ENCODE results near the gene COL6A1.

COL6A1 gene

GRCh38 chr21:46021398-46021797, 39.8 kb downstream of the COL6A1 start:
- H3K27ac Mint-ChIP-seq: no peak overlapping the region
- DNase-seq: peak; percentile 23
- H3K9me3 Mint-ChIP-seq: no peaks in the 10 kb centered on the region
- no peak overlapping the region for H3K4me3 Mint-ChIP-seq
- H3K36me3 Mint-ChIP-seq (ENCODE audit: low read depth): no peaks in the 10 kb centered on the region
- peaks cover 60% of the 10 kb centered on the region for H3K27me3 Mint-ChIP-seq
- H3K4me1 Mint-ChIP-seq (ENCODE audit: low read depth): peaks cover 6% of the 10 kb centered on the region

DNA sequence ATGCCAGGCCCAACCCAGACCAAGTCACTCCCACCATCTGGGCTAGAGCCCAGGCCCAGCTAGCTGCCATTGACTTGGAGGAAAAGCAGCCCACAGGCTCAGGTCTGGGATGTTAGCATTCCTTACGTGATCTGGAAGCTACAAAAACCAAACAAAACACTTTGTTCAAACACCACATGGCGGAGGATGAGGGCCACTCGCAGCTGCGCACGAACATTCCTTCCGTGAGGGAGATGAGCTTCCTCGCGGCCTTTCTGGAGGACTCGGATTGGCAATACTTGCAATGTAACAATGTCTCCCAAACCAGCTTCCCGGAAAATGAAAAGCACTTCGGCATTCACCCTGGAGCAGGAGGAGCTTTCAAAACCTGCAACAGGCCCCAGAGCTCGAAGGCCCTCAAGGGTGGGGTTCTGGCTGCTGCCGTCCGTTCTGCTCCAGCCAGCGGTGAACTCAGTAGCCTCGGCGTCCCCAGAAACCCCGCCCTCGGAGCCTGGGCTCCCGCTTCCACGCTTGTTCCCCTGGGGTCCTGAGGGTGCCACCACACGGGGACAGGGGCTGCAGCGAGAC, 40.5 kb downstream of the COL6A1 start:
- peak; percentile 18 for DNase-seq
- H3K27me3 Mint-ChIP-seq: peaks cover 53% of the 10 kb centered on the region
- H3K4me3 Mint-ChIP-seq: no peak overlapping the region
- no peak overlapping the region for H3K27ac Mint-ChIP-seq
- H3K4me1 Mint-ChIP-seq (ENCODE audit: low read depth): peaks cover 6% of the 10 kb centered on the region
- no peaks in the 10 kb centered on the region for H3K9me3 Mint-ChIP-seq
- no peaks in the 10 kb centered on the region for H3K36me3 Mint-ChIP-seq (ENCODE audit: low read depth)

DNA sequence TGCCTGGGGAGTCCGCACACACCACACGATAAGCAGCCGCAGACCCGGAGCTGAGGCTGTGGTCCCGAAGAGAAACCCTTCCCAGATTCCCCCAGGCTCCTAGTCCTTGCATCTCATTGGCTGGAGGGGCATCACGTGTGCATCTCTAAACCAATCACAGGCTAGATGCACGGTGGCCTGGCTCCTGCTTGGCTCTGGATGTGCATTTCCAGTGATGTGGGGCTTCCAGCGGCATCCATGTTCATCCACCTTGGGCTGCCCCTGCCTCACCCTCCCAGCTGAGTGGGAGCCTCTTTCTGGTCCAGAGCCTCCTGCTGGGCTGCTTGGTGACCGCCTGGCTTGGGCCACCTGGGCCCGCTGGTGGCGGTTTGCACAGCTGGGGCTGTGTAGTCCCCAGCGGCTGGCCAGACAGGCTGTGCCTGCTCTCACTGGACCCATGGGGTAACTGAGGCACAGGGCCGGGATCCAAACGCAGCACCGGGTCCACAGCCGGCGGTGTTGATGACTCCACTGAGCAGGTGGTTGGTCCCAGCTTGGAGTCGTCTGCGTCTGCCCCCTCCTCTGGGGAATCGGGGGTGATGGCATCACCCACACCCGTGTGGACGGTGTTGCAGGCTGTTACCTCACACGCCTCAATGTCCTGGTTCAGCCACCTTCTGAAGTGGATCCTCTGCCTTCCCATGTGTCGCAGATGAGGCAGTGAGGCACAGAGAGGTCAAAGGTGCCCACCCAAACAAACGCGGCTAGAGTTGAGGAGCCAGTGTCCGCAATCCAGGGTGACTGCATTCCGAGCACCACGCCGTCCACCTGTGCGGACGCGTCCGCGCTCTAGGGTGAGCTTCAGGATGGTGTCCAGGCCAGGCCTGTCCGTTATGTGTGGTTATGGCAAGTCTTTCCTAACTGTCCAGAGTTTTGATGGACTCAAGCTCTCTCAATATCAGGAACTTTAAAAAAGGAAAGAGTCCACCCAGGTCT, 41.3 kb downstream of the COL6A1 start:
- Mint-ChIP-seq H3K27ac (no peak overlapping the region), H3K9me3 (no peaks in the 10 kb centered on the region), H3K27me3 (peaks cover 46% of the 10 kb centered on the region), H3K4me3 (no peak overlapping the region), H3K4me1 (ENCODE audit: low read depth) (peaks cover 6% of the 10 kb centered on the region), H3K36me3 (ENCODE audit: low read depth) (no peaks in the 10 kb centered on the region)
- peak; percentile 6 for DNase-seq

- H3K36me3 Mint-ChIP-seq (ENCODE audit: low read depth): no peaks in the 10 kb centered on the region
- H3K27ac Mint-ChIP-seq: no peak overlapping the region
- H3K27me3 Mint-ChIP-seq: peaks cover 38% of the 10 kb centered on the region
- peaks cover 6% of the 10 kb centered on the region for H3K4me1 Mint-ChIP-seq (ENCODE audit: low read depth)
- no peak for DNase-seq
- H3K9me3 Mint-ChIP-seq: no peaks in the 10 kb centered on the region
- H3K4me3 Mint-ChIP-seq: no peak overlapping the region
Observed at GRCh38 chr21:46023555-46023954, 42.0 kb downstream of the COL6A1 start.

DNA sequence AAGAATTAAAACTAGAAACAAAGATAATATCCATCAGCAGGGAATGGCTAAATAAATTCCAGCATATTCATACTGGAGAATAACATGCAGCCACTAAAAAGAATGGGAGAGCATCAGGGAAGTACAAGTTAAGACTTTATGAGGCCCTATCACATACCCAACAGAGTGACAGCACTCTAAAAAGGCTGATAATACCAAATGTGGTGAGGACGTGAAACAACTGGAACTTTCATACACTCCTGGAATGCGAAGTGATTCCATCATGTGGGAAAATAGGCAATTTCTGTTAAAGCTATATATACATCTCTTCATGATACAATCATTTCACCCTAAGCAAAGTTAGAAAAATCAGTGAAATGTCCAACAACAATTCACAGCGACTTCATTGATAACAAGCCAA, 42.6 kb downstream of the COL6A1 start:
- peaks cover 37% of the 10 kb centered on the region for H3K27me3 Mint-ChIP-seq
- H3K4me3 Mint-ChIP-seq: no peak overlapping the region
- DNase-seq: no peak
- no peaks in the 10 kb centered on the region for H3K36me3 Mint-ChIP-seq (ENCODE audit: low read depth)
- no peak overlapping the region for H3K27ac Mint-ChIP-seq
- H3K4me1 Mint-ChIP-seq (ENCODE audit: low read depth): peaks cover 6% of the 10 kb centered on the region
- peaks cover 5% of the 10 kb centered on the region for H3K9me3 Mint-ChIP-seq

- Mint-ChIP-seq H3K4me3 (no peak overlapping the region), H3K27me3 (peaks cover 28% of the 10 kb centered on the region), H3K9me3 (peaks cover 16% of the 10 kb centered on the region), H3K36me3 (ENCODE audit: low read depth) (no peaks in the 10 kb centered on the region), H3K27ac (no peak overlapping the region), H3K4me1 (ENCODE audit: low read depth) (peaks cover 6% of the 10 kb centered on the region)
- no peak for DNase-seq
Observed at GRCh38 chr21:46025113-46025770, 43.7 kb downstream of the COL6A1 start.

GRCh38 chr21:46027851-46028493, 46.4 kb downstream of the COL6A1 start:
- Mint-ChIP-seq H3K27me3 (peaks cover 17% of the 10 kb centered on the region), H3K36me3 (ENCODE audit: low read depth) (no peaks in the 10 kb centered on the region), H3K27ac (no peak overlapping the region), H3K4me3 (no peak overlapping the region), H3K9me3 (peaks cover 19% of the 10 kb centered on the region), H3K4me1 (ENCODE audit: low read depth) (peaks cover 6% of the 10 kb centered on the region)
- DNase-seq: no peak

GRCh38 chr21:46028573-46029091, 47.1 kb downstream of the COL6A1 start:
- Mint-ChIP-seq H3K9me3 (peaks cover 19% of the 10 kb centered on the region), H3K27me3 (peaks cover 12% of the 10 kb centered on the region), H3K4me1 (ENCODE audit: low read depth) (peaks cover 6% of the 10 kb centered on the region), H3K27ac (no peak overlapping the region), H3K4me3 (no peak overlapping the region), H3K36me3 (ENCODE audit: low read depth) (no peaks in the 10 kb centered on the region)
- DNase-seq: no peak

- H3K27me3 Mint-ChIP-seq: peaks cover 6% of the 10 kb centered on the region
- H3K27ac Mint-ChIP-seq: no peak overlapping the region
- no peaks in the 10 kb centered on the region for H3K36me3 Mint-ChIP-seq (ENCODE audit: low read depth)
Observed at GRCh38 chr21:46029186-46029924, 47.8 kb downstream of the COL6A1 start.

DNA sequence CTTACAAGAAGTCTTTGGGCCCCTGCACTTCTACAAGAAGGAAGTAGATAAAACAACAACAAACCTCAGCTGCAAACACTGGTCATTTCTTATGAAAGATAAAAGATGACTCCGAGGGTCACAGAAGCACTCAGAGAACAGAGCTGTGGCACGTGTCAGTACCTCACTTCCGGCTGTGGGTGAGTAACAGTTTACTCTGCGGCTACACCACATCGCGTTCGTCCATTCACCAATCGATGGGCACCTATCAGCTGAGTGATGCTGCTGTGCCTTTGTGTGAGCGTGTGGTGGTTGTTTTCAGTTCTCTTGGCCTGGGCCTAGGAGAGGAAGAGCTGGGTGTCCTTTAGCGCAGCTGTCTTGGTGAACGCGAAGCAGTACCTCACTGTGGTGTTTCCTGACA, 49.9 kb downstream of the COL6A1 start:
- no peaks in the 10 kb centered on the region for H3K36me3 Mint-ChIP-seq (ENCODE audit: low read depth)
- H3K4me1 Mint-ChIP-seq (ENCODE audit: low read depth): no peaks in the 10 kb centered on the region
- no peak overlapping the region for H3K4me3 Mint-ChIP-seq
- peaks cover 3% of the 10 kb centered on the region for H3K27me3 Mint-ChIP-seq
- no peak overlapping the region for H3K27ac Mint-ChIP-seq
- peaks cover 19% of the 10 kb centered on the region for H3K9me3 Mint-ChIP-seq
- DNase-seq: no peak

More at GRCh38 chr21:46029186-46029924, 47.8 kb downstream of the COL6A1 start:
- DNase-seq: no peak
- peaks cover 6% of the 10 kb centered on the region for H3K4me1 Mint-ChIP-seq (ENCODE audit: low read depth)
- H3K9me3 Mint-ChIP-seq: peaks cover 19% of the 10 kb centered on the region
- no peak overlapping the region for H3K4me3 Mint-ChIP-seq

GRCh38 chr21:46032100-46032499, 50.5 kb downstream of the COL6A1 start:
- Mint-ChIP-seq H3K4me3 (no peak overlapping the region), H3K27ac (no peak overlapping the region), H3K27me3 (peaks cover 3% of the 10 kb centered on the region)

DNA sequence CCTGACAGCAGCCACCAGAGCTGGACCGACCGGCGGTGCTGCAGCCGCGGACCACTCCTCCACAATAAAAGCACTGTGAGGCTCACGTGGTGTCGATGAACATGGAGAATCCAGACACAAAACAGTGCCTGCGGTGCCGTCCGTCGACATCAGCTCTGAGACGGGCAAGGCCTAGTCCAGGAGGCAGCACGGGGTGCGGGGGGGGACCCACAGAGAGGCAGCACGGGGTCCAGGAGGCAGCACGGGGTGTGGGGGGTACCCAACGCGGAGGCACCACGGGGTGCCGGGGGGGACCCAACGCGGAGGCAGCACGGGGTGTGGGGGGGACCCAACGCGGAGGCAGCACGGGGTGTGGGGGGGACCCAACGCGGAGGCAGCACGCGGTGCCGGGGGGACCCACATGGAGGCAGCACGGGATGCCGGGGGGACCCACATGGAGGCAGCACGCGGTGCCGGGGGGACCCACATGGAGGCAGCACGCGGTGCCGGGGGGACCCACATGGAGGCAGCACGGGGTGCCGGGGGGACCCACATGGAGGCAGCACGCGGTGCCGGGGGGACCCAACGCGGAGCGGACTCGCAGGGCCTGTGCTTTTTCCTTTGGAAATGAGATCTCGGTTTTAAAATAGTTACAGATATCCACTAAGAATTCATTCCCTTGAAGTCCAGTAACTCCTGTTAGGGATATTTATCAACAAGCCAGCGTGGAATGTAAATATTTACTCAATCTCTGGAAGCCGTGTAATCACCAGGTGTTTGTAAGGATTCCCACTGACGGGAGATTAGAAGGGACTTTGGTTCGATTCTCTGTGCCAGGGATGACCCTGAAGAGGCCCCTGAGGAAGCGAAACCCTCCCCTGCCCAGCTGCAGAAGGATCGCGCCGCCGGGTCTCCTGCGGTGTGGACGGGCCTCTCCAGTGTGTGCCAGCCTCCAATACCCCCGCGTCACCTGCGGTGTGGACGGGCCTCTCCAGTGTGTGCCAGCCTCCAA, 52.1 kb downstream of the COL6A1 start:
- Mint-ChIP-seq H3K36me3 (ENCODE audit: low read depth) (no peaks in the 10 kb centered on the region), H3K4me3 (no peak overlapping the region), H3K27ac (no peak overlapping the region), H3K27me3 (peaks cover 3% of the 10 kb centered on the region), H3K4me1 (ENCODE audit: low read depth) (no peaks in the 10 kb centered on the region), H3K9me3 (peaks cover 18% of the 10 kb centered on the region)
- DNase-seq: no peak

More at GRCh38 chr21:46032100-46032499, 50.5 kb downstream of the COL6A1 start:
- DNase-seq: no peak
- Mint-ChIP-seq H3K36me3 (ENCODE audit: low read depth) (no peaks in the 10 kb centered on the region), H3K4me1 (ENCODE audit: low read depth) (no peaks in the 10 kb centered on the region), H3K9me3 (peaks cover 19% of the 10 kb centered on the region)

Measured in activated T-cell treated with anti-CD3 and anti-CD28 coated beads, Interleukin-2, amount 50 U/mL, for 24 hours (primary cell).